Embryonic facial prominence (tissue), 1 donor: ENCODE data around the gene GRM4.
"Not testable (repeated sequence)": the region's sequence is repeated elsewhere in the genome, so short reads cannot be mapped to it uniquely, and the experiment has no call there.

ENCODE experiments used
- DNase-seq: peaks from one replicate; pipeline ENCODE4 v3.0.0-alpha.2; 2016; ENCODE audit errors: extremely low spot score

The GRM4 gene

DNA sequence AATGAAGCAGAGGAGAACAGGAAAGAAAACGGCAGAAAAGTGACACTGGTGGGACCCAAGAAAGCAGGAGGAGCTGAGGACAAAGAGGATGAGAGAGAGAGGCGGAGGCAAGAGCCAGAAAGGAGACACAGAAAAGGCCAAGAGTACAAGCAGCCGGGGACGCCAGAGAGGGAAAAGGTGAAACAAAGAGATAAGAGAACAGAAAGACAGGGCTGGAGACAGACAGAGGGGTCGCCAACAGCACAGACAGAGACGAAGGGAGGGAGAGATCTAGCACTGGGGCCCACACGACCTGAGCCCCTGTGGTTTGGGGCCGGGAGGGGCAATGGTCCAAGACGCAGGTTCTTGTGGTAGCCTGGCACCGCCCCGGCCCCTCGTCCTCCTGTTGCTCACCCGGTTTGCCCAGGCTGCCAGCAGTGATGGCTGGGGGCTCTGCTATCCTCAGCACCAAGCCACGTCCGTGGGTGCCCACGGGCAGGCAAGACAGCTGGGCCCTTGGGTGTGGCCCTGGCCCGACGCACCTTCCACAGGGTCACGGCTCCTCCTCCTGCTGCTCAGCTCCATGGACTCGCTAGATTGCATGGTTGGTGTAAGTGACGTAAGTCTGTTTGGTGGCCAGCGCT is 123.5 kb downstream of the GRM4 start:
- no peak for DNase-seq

DNA sequence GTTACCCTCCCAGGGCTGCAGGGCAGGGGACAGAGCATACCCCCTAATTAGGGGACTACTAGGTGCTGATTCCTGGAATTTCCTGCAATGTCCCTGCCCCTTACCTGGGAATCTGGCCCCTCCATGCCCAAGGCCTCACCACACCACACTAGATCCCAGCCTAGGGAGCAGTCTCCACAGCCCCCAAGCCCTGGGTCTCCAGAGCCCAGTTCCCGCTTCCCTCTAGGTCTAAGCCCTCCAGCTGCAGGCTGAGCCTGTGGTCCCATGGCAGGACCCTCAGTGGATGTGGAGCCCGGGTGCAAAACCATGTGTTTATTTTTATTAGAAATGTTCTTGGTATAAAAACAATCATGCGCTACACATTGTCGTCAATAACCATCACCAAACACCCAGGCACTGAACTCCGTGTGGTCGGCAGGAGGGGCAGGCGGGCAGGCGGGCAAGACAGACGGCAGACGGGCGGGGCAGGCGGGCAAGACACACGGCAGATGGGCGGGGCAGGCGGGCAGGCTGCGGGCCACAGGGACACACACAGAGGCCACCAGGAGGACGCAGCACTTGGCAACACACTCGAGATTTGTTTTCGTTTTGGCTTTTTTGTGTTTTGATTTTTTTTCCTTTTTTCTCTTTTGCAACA is 124.2 kb downstream of the GRM4 start:
- no peak for DNase-seq

DNA sequence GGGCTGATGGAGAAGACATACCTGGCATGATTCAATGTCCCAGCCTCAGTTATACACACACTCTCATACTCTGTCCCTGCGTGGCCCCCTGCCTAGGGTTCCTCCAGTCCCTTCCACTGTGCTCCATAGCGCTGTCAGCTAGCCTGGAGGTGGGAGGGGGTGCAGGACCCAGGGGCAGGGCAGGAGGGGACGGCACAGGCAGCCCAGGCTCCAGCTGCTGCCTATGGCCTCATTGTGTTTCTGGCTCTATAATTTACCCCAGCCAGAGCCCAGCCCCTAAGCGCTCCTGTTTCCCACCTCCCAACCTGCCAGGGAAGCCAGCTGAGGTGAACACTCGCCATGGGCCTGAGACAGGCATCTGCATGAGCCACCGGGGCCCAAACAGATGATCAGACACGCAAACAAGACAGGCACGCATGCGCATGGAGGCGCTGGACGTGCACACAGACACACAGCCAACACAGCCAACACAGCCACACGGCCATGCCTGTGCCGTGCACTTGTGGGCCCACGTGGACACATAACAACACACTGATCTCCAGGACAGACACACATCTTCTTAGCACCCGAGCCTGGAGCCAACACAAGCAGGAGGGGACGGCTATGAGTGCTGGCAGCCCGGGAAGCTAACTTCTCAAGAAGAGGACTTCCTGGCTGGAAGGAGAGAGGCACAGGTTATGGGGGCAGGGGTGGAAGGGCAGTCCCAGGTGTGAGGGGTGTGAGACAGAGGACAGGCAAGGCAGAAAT is 124.9 kb downstream of the GRM4 start:
- no peak for DNase-seq

DNA sequence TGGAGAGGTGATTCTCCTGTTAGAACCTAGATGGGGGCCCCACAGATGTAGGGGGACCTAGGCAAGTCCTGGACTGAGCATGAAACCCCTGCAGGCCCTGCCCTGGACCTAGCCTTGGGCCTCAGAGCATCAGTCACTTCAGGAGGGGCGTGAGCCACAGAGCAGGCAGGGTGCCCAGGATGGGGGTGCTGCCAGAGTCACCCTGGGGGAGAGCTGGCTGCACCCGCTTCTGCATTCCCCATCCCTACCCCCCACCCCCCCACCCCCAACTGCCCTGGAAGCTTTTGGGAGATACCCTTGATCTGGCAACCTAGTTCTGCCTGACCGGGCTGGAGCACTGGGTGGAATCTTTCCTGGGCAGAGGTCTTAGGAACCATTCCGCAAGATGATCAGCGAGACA is 125.6 kb downstream of the GRM4 start:
- no peak for DNase-seq

DNA sequence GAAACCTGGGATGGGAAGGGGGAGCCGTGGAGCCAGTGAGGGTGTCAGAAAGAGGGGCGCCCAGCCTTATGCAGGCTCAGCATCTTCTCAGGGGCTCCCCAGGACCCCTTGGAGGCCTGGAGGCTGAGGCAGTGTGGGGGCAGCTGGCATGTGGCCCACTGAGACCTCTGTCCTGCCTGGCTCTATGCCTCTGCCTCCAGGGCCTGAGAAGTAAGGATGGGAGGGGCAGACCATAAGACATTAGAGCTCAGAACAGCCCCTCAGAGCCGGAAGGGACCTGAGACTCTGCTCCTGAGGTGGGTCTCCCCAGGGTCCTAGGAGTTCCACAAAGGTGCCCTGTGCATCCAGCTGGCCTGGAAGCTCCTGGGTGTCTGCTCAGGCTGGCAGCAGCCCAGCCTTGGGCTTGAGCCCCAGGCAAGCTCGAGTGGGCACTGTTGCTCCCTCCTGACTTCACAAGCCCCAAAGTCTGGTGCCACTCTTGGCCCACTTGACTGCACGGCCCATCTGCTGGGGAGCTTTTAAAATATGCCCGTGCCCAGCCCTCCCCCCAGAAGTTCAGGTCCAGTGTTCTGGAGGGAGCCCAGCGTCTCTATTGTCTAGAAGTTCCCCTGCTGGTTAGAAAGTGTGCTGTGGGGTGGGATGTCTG is 126.8 kb downstream of the GRM4 start:
- no peak for DNase-seq

DNA sequence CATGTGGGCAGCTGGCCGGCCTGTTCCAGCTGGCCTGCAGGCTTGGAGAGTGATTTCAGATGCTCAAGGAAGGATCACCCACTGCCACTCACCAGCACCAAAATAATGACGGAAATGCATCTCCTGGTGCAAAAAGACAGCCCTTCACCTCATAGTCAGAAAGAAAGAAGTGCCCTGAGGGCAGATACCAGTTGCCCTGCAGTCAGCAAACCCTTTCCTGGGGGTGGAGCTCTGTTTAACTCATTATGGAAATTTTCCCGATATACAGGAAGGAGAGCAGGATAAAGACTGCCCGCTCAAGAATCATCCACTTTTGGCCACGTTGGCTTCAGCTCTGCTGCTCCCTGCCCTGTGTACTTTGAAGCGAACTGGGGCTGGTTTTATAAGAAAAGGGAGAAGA is 127.9 kb downstream of the GRM4 start:
- no peak for DNase-seq

DNA sequence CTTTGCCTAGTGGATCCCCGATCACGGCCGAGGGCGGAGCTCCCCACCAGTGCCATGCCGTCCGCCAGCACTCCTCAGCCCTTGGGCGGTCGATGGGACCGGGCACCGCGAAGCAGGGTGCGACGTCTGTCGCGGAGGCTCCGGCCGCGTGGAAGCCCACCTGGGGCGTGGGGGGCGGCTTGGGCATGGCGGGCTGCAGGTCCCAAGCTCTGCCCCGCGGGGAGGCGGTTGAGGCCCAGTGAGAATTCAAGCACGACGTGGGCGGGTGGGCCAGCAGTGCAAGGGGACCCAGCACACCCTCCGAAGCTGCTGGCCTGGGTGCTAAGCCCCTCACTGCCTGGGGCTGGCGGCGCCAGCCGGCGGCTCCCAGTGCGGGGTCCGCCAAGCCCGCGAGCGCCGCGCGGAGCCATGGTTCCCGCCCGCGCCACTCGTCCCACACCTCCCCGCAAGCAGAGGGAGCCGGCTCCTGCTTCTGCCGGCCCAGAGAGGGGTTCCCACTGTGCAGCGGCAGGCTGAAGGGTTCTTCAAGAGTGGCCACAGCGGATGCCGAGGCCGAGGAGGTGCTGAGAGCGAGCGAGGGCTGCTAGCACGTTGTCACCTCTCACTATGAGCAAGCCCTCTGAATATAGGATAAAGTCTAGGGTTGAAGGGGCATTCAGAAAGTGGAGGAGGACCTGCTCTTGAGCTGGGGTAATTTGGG is 128.6 kb downstream of the GRM4 start:
- DNase-seq: no peak

DNA sequence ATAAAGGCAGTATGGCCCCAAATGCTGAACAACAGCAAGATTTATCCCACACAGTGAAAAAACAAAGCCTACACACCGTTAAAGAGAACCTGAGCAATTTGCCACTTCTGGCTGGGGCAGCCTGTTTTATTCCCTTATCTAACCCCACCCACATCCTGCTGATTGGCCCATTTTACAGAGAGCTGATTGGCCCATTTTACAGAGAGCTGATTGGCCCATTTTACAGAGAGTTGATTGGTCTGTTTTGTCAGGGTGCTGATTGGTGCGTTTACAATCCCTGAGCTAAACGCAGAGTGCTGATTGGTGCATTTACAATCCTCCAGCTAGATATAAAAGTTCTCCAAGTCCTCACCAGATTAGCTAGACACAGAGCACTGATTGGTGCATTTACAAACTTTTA is 129.3 kb downstream of the GRM4 start:
- not testable (repeated sequence) for DNase-seq

DNA sequence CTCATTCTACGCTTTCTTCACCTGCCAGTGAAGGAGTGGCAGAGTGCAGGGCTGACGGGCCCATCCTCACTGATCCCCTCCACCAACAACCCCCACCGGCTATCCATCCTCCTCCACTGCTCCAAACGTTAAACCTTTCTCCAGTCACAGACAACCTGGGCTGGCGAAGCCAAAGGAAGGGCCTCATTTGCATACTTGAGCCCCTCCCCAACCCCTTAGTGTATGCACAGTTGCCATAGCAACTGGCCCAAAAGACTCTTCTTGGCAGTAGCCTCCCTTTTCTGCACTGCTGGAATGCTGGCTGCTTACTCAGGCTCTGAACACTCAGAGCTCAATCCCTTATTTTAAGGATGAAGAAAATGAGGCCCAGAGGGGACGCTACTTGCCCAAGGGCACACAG is 130.3 kb downstream of the GRM4 start:
- peak; percentile 69 for DNase-seq

DNA sequence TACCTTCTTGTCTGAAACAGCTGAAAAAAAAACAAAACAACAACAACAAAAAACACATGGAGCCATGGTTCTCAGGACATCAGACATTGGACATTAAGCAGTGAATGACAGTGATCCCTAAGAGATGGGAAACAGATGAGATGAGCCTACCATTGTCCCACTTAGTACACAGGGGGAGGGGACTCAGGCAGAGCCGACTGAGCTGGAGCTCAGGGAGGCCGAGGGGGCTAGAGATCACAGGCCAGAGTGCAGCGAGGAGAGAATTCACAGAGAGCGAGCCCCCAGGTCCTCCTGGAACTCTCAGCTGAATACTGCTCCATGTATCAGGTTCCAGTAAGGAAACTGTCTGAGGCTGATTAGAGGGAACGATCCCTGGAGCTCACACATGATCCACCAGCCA is 134.6 kb downstream of the GRM4 start:
- no peak for DNase-seq

DNA sequence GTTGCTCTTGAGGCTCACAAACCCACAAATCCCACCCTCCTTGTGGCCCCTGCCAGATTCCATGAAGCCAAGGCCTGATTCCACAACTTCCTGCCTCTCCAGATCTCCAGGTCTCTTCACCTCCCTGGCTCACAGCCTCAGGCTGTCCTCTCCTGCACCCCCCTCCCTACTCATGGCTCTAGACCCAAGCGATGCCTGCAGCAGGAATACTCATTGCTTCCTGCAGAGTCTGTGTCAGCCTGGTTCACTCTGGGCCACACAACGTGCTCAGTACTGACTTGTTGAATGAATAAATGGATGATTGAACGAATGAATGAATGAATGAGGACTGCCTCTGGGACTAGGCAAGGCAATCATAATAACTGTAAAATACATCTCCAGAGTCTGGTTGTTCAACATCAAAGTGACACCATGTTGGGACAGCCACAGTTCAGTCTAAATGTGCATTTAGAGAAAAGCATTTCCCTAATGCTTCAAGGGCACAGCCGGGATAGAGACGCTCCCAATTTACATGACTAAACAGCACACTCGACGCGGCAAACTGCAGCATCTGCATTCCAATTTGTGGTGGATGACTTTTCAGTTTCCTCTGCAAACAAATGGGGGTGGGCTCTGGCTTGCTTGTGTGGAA is 139.9 kb downstream of the GRM4 start:
- no peak for DNase-seq

DNA sequence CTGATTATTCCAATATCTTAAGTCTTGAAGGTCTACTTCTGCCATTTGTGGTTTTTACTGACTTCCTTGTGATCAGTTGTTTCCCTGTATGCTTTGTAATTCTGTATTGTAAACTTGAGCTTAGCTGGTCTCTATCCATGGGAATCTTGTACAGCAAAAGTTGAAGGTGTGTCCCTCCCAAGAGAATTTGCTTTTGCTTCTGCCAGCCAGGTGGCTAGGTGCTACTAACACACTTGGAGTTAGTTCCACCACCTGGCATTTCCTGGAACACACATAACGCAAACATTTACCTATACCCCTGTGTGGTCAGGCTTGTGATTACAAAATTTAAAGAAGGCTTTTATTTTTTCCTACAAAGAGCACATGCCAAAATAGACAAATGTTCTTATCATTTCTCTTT is 141.2 kb downstream of the GRM4 start:
- DNase-seq: no peak

DNA sequence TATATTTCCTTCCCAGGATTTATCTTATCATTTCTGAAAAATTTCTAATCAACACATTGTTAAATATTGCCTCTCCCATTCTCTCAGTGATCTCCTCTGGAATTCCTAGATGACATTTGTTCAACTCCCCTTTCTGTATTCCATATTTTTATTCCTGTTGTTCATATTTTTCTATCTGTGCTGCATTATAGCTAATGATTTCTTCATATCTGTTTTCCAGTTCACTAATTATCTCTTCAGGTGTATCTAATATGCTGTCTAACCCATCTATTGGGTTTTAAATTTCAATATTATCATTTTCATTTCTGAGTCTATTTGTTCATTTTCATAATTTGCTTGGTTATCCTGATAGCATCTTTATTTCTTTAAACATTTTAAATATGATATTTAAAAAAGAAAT is 141.9 kb downstream of the GRM4 start:
- DNase-seq: no peak

DNA sequence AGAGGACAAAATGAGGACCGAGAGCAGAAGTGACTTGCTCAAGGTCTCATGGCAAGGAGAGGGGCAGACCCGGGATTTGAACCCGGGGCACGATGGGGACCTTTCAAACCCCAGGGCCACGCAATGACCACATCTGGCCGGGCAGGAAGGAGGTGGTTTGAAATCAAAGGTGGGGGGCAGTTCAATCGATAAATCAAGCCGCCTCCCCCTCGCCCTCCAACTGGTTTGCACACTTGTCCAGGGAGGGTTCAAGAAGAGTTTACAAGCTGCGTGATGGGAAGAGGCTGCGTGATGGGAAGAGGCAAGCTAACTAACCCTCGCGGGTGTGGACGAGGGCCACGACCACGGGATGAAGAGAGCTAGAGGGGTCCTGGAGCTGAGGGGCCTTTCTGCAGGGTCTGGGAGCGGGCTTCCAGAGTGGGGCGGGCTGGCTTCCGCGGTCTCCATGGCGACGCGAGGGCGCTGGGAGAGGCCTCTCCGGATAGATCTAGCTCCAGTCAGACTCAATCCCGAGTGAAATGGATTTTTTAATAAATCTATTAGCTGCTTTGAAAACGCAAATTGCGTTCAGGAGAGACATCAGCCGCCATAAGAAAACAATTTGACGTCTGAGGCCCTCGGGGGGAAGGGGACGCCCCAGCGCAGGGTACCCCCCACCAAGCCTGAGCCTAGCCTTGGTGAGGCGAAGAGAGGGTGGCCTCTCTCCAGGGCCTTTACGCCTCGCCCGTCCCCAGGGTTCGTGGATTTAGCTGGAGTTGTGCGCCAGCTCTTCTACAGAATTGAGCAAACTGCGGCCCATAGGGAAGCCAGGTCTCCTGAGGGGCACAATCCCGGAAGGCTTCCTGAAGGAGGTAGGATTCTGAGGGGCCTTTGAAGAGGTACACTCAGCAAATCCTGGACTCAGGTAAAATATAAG is 143.9 kb downstream of the GRM4 start:
- DNase-seq: no peak

DNA sequence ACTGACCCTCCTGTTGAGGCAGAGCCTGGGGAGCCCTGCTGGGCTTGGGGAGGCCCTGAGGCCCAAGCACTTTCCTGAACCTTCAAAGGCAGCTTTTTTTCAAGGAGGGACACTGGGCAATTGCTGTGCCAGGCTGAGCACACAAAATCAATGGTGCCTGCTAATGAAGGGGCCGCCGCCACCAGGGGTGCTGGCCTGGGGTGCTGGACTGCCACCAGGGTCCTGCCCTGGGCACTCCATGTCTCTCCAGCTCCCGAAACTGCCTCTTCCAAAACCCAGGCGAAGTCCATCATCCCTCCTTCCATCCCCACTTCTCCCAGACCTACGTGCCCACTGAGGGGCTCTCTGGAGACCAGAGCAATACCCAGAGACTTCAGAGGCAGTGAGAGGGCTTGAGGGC is 145.6 kb downstream of the GRM4 start:
- DNase-seq: no peak

DNA sequence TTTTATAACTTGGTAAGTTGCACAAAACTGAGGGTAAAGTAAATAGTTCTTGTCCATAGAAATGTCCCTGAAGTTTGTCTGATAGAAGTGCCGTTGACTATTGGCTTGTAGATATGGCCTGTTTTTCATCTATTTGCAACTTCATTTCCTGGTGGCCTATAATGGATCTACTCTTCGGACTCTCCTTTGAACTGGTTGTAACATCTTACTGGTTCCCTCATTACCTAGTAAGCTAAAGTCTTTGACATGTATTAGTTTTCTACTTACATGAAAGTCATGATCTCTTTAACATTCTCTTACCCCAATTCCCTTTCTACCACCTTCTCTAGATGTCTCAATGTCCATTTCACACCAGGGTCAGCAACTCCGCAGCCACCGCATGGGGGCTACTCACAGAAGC is 146.3 kb downstream of the GRM4 start:
- DNase-seq: no peak

DNA sequence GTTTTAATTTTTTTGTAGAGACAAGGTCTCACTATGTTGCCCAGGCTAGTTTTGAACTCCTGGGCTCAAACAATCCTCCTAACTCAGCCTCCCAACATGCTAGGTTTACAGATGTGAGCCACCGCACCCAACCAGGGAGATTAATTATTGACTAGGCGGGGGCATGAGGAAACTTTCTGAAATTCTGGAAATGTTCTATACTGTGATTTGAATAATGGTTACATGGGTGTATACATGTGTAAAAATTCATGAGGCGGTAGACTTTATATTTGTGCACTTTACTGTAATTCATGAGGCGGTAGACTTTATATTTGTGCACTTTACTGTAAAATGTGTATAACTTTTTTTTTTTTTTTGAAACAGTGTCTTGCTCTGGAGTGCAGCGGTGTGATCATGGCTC is 147.2 kb downstream of the GRM4 start:
- no peak for DNase-seq

DNA sequence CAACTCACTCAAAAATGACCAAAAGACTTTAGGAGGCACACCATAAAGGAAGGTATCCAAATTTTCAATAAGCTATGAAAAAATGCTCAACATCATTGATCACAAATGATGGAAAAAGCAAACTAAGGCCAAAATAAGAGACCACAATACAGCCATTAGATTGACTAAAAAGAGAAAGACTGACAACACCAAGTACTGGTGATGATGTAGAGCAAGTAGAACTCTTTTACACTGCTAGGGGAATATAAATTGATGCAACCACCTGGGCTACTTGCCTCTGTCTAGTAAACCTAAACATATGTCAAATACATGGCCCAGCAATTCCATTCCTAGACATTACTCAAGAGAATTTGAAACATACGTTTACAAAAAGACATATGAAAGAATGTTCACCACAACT is 148.6 kb downstream of the GRM4 start:
- no peak for DNase-seq

DNA sequence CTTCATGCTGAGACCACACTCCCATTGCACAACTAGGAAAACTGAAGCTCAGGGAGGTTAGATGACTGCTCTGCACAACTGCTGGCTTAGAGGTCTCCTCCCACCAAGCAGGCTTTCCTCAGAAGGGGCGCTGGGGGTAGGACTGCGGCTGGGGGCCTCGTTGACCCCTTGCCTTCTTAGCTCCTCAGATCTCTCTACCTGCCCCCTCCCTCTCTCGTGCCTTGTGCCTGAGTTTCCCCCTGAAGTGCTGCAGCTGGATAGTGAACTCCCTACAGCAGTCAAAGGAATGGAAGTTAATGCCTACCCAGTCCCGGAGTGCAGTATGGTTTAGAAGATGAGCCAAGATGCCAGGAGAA is 149.8 kb downstream of the GRM4 start:
- DNase-seq: no peak

DNA sequence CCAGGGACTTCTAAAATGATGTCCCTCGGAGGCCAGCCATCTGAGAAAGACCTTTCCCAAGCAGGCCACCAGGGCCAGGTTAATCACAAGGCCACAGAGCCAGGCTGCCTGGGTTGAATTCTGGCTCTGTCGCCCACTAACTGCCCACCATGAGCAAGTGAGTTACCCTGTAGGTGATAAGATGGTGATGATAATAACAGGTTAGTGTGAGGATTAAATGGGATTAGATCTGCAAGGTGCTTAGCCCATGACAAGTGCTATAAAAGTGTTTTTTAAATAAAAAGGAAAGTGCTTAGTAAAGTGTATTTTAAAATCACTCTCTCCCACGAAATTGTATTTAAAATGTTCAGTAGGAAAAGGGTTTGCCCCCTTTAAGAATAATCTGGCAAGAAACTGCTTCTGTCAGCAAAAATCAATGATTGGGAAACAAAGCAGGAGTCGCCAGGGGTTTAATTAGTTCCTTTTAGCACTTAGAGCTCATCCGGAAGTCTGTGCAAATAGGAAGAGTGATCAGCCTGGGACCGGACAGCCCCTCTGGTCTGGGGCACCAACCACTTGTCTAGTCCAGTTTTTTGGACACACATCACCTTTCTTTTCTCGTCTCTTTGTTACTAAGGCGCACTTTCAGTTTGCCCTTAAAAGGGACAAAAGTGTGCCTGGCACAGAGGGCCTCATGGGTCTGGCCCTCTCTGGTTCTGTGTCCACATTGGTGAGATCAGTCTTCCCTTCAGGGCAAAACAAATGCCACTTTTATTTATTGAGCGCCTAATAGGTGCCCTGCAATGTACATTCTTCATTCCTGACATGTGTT is 150.4 kb downstream of the GRM4 start:
- DNase-seq: no peak
